H9 (cell line): ENCODE results near the gene TMTC2. TPM values are rescaled to one million over a fixed set of nuclear protein-coding genes. Genes with fewer than 3 reads are reported as not detected.

Source experiments
- DNase-seq: peaks from one replicate; pipeline ENCODE4 v3.0.0-alpha.2; 2017
- H2AFZ ChIP-seq: one replicate; pipeline ENCODE4 v1.6.1; 2013; ENCODE audit warnings: mild to moderate bottlenecking, low read length, control low read depth, moderate library complexity
- H2AK5ac ChIP-seq: 2 replicates; pipeline ENCODE4 v1.6.1; 2013; ENCODE audit warnings: low read length, control low read depth, mixed read lengths; ENCODE audit not compliant: insufficient read length
- H2BK120ac ChIP-seq: one replicate; pipeline ENCODE4 v1.6.1; 2013; ENCODE audit warnings: low read depth, mild to moderate bottlenecking, low read length, control low read depth, inconsistent platforms; ENCODE audit not compliant: poor library complexity, severe bottlenecking
- H2BK12ac ChIP-seq: 2 replicates; pipeline ENCODE4 v1.6.1; 2013; ENCODE audit warnings: low read length, control low read depth, mixed read lengths, low read depth; ENCODE audit not compliant: insufficient read length
- H2BK15ac ChIP-seq: 2 replicates; pipeline ENCODE4 v1.6.1; 2013; ENCODE audit warnings: low read depth, low read length, control low read depth
- H2BK20ac ChIP-seq: one replicate; pipeline ENCODE4 v1.6.1; 2013; ENCODE audit warnings: low read depth, mild to moderate bottlenecking, low read length, control low read depth, inconsistent platforms; ENCODE audit not compliant: poor library complexity, severe bottlenecking
- H2BK5ac ChIP-seq: 2 replicates; pipeline ENCODE4 v1.6.1; 2013; ENCODE audit warnings: low read length, control low read depth, mixed read lengths; ENCODE audit not compliant: insufficient read length
- H3K14ac ChIP-seq: 2 replicates; pipeline ENCODE4 v1.6.1; 2013; ENCODE audit warnings: low read length, control low read depth; ENCODE audit not compliant: insufficient read depth
- H3K18ac ChIP-seq: 2 replicates; pipeline ENCODE4 v1.6.1; 2013; ENCODE audit warnings: low read depth, mild to moderate bottlenecking, mixed read lengths, low read length, control low read depth; ENCODE audit not compliant: insufficient read length
- H3K23ac ChIP-seq: 2 replicates; pipeline ENCODE4 v1.6.1; 2013; ENCODE audit warnings: low read length, control low read depth, mixed read lengths, low read depth; ENCODE audit not compliant: insufficient read length
- H3K23me2 ChIP-seq: 2 replicates; pipeline ENCODE4 v1.6.1; 2013; ENCODE audit warnings: low read depth, mild to moderate bottlenecking, mixed read lengths, low read length, control low read depth; ENCODE audit not compliant: insufficient read length, poor library complexity, severe bottlenecking
- H3K27ac ChIP-seq: 2 replicates; pipeline ENCODE4 v1.5.1; 2013; ENCODE audit warnings: low read length, control low read depth, mixed read lengths, low read depth; ENCODE audit not compliant: insufficient read length
- H3K27me3 ChIP-seq: 2 replicates; pipeline ENCODE4 v1.6.1; 2013; ENCODE audit warnings: low read length, control low read depth, inconsistent platforms; ENCODE audit not compliant: insufficient read depth
- H3K4ac ChIP-seq: 2 replicates; pipeline ENCODE4 v1.6.1; 2013; ENCODE audit warnings: low read depth, mild to moderate bottlenecking, control low read depth, inconsistent platforms, low read length, moderate library complexity
- H3K4me1 ChIP-seq: 2 replicates; pipeline ENCODE4 v1.6.1; 2013; ENCODE audit warnings: low read length, control low read depth, inconsistent platforms; ENCODE audit not compliant: insufficient read depth
- H3K4me2 ChIP-seq: 2 replicates; pipeline ENCODE4 v1.6.1; 2013; ENCODE audit warnings: low read length, control low read depth, mixed read lengths; ENCODE audit not compliant: insufficient read length, insufficient read depth
- H3K56ac ChIP-seq: 2 replicates; pipeline ENCODE4 v1.6.1; 2013; ENCODE audit warnings: low read depth, mild to moderate bottlenecking, mixed read lengths, low read length, control low read depth; ENCODE audit not compliant: insufficient read length
- H3K79me1 ChIP-seq: 2 replicates; pipeline ENCODE4 v1.6.1; 2013; ENCODE audit warnings: low read depth, mild to moderate bottlenecking, moderate library complexity, low read length, control low read depth, inconsistent platforms; ENCODE audit not compliant: insufficient read depth, poor library complexity, severe bottlenecking
- H3K79me2 ChIP-seq: 2 replicates; pipeline ENCODE4 v1.6.1; 2013; ENCODE audit warnings: low read length, control low read depth, inconsistent platforms; ENCODE audit not compliant: insufficient read depth
- H3K9ac ChIP-seq: 2 replicates; pipeline ENCODE4 v1.6.1; 2013; ENCODE audit warnings: low read length, control low read depth, mixed read lengths; ENCODE audit not compliant: insufficient read length; ENCODE audit errors: extremely low read depth
- H3K9me3 ChIP-seq: one replicate; pipeline ENCODE4 v1.6.1; 2013; ENCODE audit warnings: low read depth, low read length, inconsistent platforms; ENCODE audit not compliant: control insufficient read depth
- H3T11ph ChIP-seq: one replicate; pipeline ENCODE4 v1.6.1; 2013; ENCODE audit warnings: mild to moderate bottlenecking, low read length, control low read depth, inconsistent platforms
- H4K20me1 ChIP-seq: one replicate; pipeline ENCODE4 v1.6.1; 2013; ENCODE audit not compliant: control insufficient read depth, insufficient read length, insufficient read depth
- H4K5ac ChIP-seq: 2 replicates; pipeline ENCODE4 v1.6.1; 2013; ENCODE audit warnings: low read depth, mild to moderate bottlenecking, mixed read lengths, low read length, control low read depth; ENCODE audit not compliant: insufficient read length
- H4K8ac ChIP-seq: replicated peaks from 2 replicates; pipeline ENCODE4 v1.6.1; 2013; ENCODE audit warnings: low read length, control low read depth, mixed read lengths, low read depth; ENCODE audit not compliant: insufficient read length
- H4K91ac ChIP-seq: 2 replicates; pipeline ENCODE4 v1.6.1; 2013; ENCODE audit warnings: low read depth, mild to moderate bottlenecking, moderate library complexity, mixed read lengths, low read length, control low read depth; ENCODE audit not compliant: insufficient read length
- H3K27ac Mint-ChIP-seq, 3 experiments: 2 replicates in 2 of 3; 3 replicates in 1 of 3; pipeline ENCODE4 v1.8.0; 2020 to 2021; ENCODE audit warnings: mixed read lengths in 3 of 3, mild to moderate bottlenecking in 1 of 3, moderate library complexity in 1 of 3
- H3K27me3 Mint-ChIP-seq: 2 replicates; pipeline ENCODE4 v1.8.0; 2021; ENCODE audit warnings: low read depth, mild to moderate bottlenecking, moderate library complexity, mixed read lengths
- H3K36me3 Mint-ChIP-seq, 3 experiments: 2 replicates in 2 of 3; 3 replicates in 1 of 3; pipeline ENCODE4 v1.8.0; 2020 to 2021; ENCODE audit warnings: low read depth in 3 of 3, mixed read lengths in 3 of 3; ENCODE audit not compliant: insufficient read depth in 1 of 3
- H3K4me1 Mint-ChIP-seq, 2 experiments: 2 replicates each; pipeline ENCODE4 v1.8.0; 2020; ENCODE audit warnings: mixed read lengths in 2 of 2
- H3K4me3 Mint-ChIP-seq, 2 experiments: 2 replicates in 1 of 2; 3 replicates in 1 of 2; pipeline ENCODE4 v1.8.0; 2020 to 2021; ENCODE audit warnings: mild to moderate bottlenecking in 2 of 2, mixed read lengths in 2 of 2, moderate library complexity in 1 of 2
- H3K9me3 Mint-ChIP-seq, 2 experiments: 2 replicates in 1 of 2; 3 replicates in 1 of 2; pipeline ENCODE4 v1.8.0; 2020; ENCODE audit warnings: mild to moderate bottlenecking in 2 of 2, mixed read lengths in 2 of 2, moderate library complexity in 1 of 2
- CTCF ChIP-seq: fragments of 200-600 bp; sonication (generic); conservative IDR thresholded peaks from 3 replicates; pipeline ENCODE4 v1.8.0; 2021; ENCODE audit warnings: antibody characterized with exemption, mild to moderate bottlenecking
- WGBS: extraction: QIAGEN DNeasy Blood & Tissue Kit; methylation state at CpG from one replicate; pipeline ENCODE4 v1.1.7; 2013; ENCODE audit warnings: missing lambda C conversion rate, low lambda C conversion rate, mixed read lengths; ENCODE audit not compliant: insufficient read length; ENCODE audit errors: extremely low coverage; 5-methylcytosine and 5-hydroxymethylcytosine counted together
- total RNA-seq: library from RNA; stranded (reverse); gene quantifications from 2 replicates; pipeline ENCODE4 v1.2.1, GENCODE V29; 2021

TMTC2 gene
- total RNA-seq, 1 experiment from 2014 or later, result 3.1 TPM

GRCh38 chr12:82690006-82690405 lies 3.3 kb downstream of the TMTC2 start:
- no peaks in the 10 kb centered on the region for H3K9me3 Mint-ChIP-seq
- Histone ChIP-seq H2BK120ac (no peak overlapping the region), H4K20me1 (no peaks in the 10 kb centered on the region), H3K14ac (no peak overlapping the region), H2AK5ac (no peak overlapping the region), H3K9ac (no peak overlapping the region), H4K91ac (no peak overlapping the region), H2BK20ac (no peak overlapping the region), H3K27ac (no peak overlapping the region), H4K8ac (no peak overlapping the region), H3K23ac (no peak overlapping the region), H2BK15ac (no peak overlapping the region), H3K56ac (no peak overlapping the region), H3K4ac (no peak overlapping the region), H3K18ac (no peak overlapping the region), H3K4me2 (no peak overlapping the region), H3K23me2 (peaks cover 16% of the 10 kb centered on the region), H3K79me1 (no peaks in the 10 kb centered on the region), H3T11ph (no peak overlapping the region), H3K27me3 (no peaks in the 10 kb centered on the region), H3K79me2 (no peaks in the 10 kb centered on the region), H4K5ac (no peak overlapping the region), H2BK12ac (no peak overlapping the region), H3K9me3 (no peaks in the 10 kb centered on the region), H2BK5ac (no peak overlapping the region), H2AFZ (no peak overlapping the region), H3K4me1 (no peaks in the 10 kb centered on the region)
- peaks cover 0 to 11% (median 4%) of the 10 kb centered on the region in 3 experiments; a peak in 3 of 7 replicates for H3K36me3 Mint-ChIP-seq
- no peak overlapping the region for H3K4me3 Mint-ChIP-seq
- no CpG with 5 or more reads among the region's 1 CpG for WGBS
- peaks cover 12 to 14% of the 10 kb centered on the region in 2 experiments for H3K4me1 Mint-ChIP-seq
- H3K27ac Mint-ChIP-seq, result no peak overlapping the region
- H3K27me3 Mint-ChIP-seq, result peaks cover 10% of the 10 kb centered on the region
- DNase-seq, result no peak
- TF ChIP-seq CTCF, result no peak
